ENCODE results near the gene ZNF678. TPM values are rescaled to one million over a fixed set of nuclear protein-coding genes. Genes with fewer than 3 reads are reported as not detected.

ZNF678 gene
- total RNA-seq, 1 experiment from 2014 or later, result 4.1 TPM

- no peaks in the 10 kb centered on the region for H4K20me1 ChIP-seq (ENCODE audit: insufficient read depth)
- CTCF ChIA-PET, result no interaction called here
- no peak overlapping the region for H3K4me3 ChIP-seq
- no peaks in the 10 kb centered on the region for H3K9me2 ChIP-seq (ENCODE audit: insufficient read depth)
- H3K27me3 ChIP-seq (ENCODE audit: insufficient read depth, low read depth), result peaks cover 12% of the 10 kb centered on the region; the same call in 1 of the 2 replicates
- TF ChIP-seq CTCF (conservative IDR thresholded peaks at IDR 0.05) (no peak), EZH2 (IDR thresholded peaks at IDR 0.05; ENCODE audit: low read depth) (no peak)
- intact Hi-C loops (cut with micrococcal nuclease; ENCODE audit: unreplicated experiment), result no loop called here
- H3K79me2 ChIP-seq (ENCODE audit: low read depth), result no peaks in the 10 kb centered on the region
- H3K4me1 ChIP-seq (replicated peaks; ENCODE audit: insufficient read depth), result no peaks in the 10 kb centered on the region
- H3K36me3 ChIP-seq (ENCODE audit: low read depth), result no peaks in the 10 kb centered on the region
- DNase-seq, result no peak
- POLR2A ChIA-PET (ENCODE audit: unreplicated experiment), result no interaction called here
- no TSS peak for BruUV-seq (replicated peaks)
- no peaks in the 10 kb centered on the region for H3F3A ChIP-seq (ENCODE audit: insufficient read depth, low read depth)
- H3K4me2 ChIP-seq, result no peak overlapping the region
- peaks cover 15% of the 10 kb centered on the region for H3K9me3 ChIP-seq (ENCODE audit: insufficient read depth, low read depth)
- H2AFZ ChIP-seq, result no peak overlapping the region
- H3K27ac ChIP-seq, result no peak overlapping the region
Measured at GRCh38 chr1:227718932-227719331, 155.6 kb downstream of the ZNF678 start.

- Histone ChIP-seq H3K4me2 (no peak overlapping the region), H3K4me3 (no peak overlapping the region), H3K79me2 (ENCODE audit: low read depth) (no peaks in the 10 kb centered on the region), H3K27ac (no peak overlapping the region), H3K9me2 (ENCODE audit: insufficient read depth) (no peaks in the 10 kb centered on the region), H4K20me1 (ENCODE audit: insufficient read depth) (no peaks in the 10 kb centered on the region), H3F3A (ENCODE audit: insufficient read depth, low read depth) (peaks cover 8% of the 10 kb centered on the region; the same call in 1 of the 2 replicates), H3K27me3 (ENCODE audit: insufficient read depth, low read depth) (0 out of 2 replicates have a peak, but pooled peaks cover 3% of the 10 kb centered on the region), H3K9me3 (ENCODE audit: insufficient read depth, low read depth) (peaks cover 25% of the 10 kb centered on the region), H3K4me1 (replicated peaks; ENCODE audit: insufficient read depth) (peaks cover 6% of the 10 kb centered on the region; the same call in 1 of the 2 replicates), H2AFZ (no peak overlapping the region), H3K36me3 (ENCODE audit: low read depth) (no peaks in the 10 kb centered on the region)
- TF ChIP-seq EZH2 (IDR thresholded peaks at IDR 0.05; ENCODE audit: low read depth) (no peak), CTCF (conservative IDR thresholded peaks at IDR 0.05) (no peak)
- no peak for DNase-seq
- ChIA-PET POLR2A (ENCODE audit: unreplicated experiment) (no interaction called here), CTCF (no interaction called here)
- intact Hi-C loops (cut with micrococcal nuclease; ENCODE audit: unreplicated experiment), result no loop called here
- no TSS peak for BruUV-seq (replicated peaks)
Measured at GRCh38 chr1:227723474-227723873, 160.1 kb downstream of the ZNF678 start.

GRCh38 chr1:227725046-227725445 is 161.7 kb downstream of the ZNF678 start:
- Histone ChIP-seq H2AFZ (no peak overlapping the region), H3K36me3 (ENCODE audit: low read depth) (no peaks in the 10 kb centered on the region), H3K9me2 (ENCODE audit: insufficient read depth) (no peaks in the 10 kb centered on the region), H3K4me3 (no peak overlapping the region), H3K27me3 (ENCODE audit: insufficient read depth, low read depth) (0 out of 2 replicates have a peak, but pooled peaks cover 3% of the 10 kb centered on the region), H3F3A (ENCODE audit: insufficient read depth, low read depth) (peaks cover 13% of the 10 kb centered on the region; the same call in 1 of the 2 replicates), H4K20me1 (ENCODE audit: insufficient read depth) (no peaks in the 10 kb centered on the region), H3K27ac (no peak overlapping the region), H3K9me3 (ENCODE audit: insufficient read depth, low read depth) (peaks cover 25% of the 10 kb centered on the region), H3K4me1 (replicated peaks; ENCODE audit: insufficient read depth) (peaks cover 6% of the 10 kb centered on the region), H3K4me2 (no peak overlapping the region), H3K79me2 (ENCODE audit: low read depth) (no peaks in the 10 kb centered on the region)
- ChIA-PET POLR2A (ENCODE audit: unreplicated experiment) (no interaction called here), CTCF (no interaction called here)
- DNase-seq, result no peak
- BruUV-seq (replicated peaks), result no TSS peak
- intact Hi-C loops (cut with micrococcal nuclease; ENCODE audit: unreplicated experiment), result no loop called here
- TF ChIP-seq EZH2 (IDR thresholded peaks at IDR 0.05; ENCODE audit: low read depth) (no peak), CTCF (conservative IDR thresholded peaks at IDR 0.05) (no peak)

Data from PC-9 (cell line).